ENCODE results near the gene DOCK4.
"Not testable (repeated sequence)": the region's sequence is repeated elsewhere in the genome, so short reads cannot be mapped to it uniquely, and the experiment has no call there.

The DOCK4 gene

GRCh38 chr7:111937163-111937562, 269.0 kb downstream of the DOCK4 start:
- no peak for DNase-seq

GRCh38 chr7:111933609-111934008, 272.6 kb downstream of the DOCK4 start:
- DNase-seq, result no peak

GRCh38 chr7:111931958-111932357, 274.2 kb downstream of the DOCK4 start:
- DNase-seq, result no peak

GRCh38 chr7:111931016-111931517, 275.1 kb downstream of the DOCK4 start:
- DNase-seq, result peak; percentile 1

- no peak for DNase-seq
These were observed 276.9 kb downstream of the DOCK4 start for GRCh38 chr7:111929264-111929663.

GRCh38 chr7:111927353-111928019, 278.7 kb downstream of the DOCK4 start:
- no peak for DNase-seq

GRCh38 chr7:111920329-111920728, 285.9 kb downstream of the DOCK4 start:
- DNase-seq, result no peak

GRCh38 chr7:111919631-111920179, 286.5 kb downstream of the DOCK4 start:
- DNase-seq, result no peak

GRCh38 chr7:111919164-111919563, 287.0 kb downstream of the DOCK4 start:
- DNase-seq, result no peak

GRCh38 chr7:111918461-111918860, 287.7 kb downstream of the DOCK4 start:
- DNase-seq, result no peak

- DNase-seq, result not testable (repeated sequence)
These were observed 288.8 kb downstream of the DOCK4 start for GRCh38 chr7:111917404-111917803.

- DNase-seq, result no peak
These were observed 291.9 kb downstream of the DOCK4 start for GRCh38 chr7:111914291-111914690.

GRCh38 chr7:111911166-111911961, 294.8 kb downstream of the DOCK4 start:
- no peak for DNase-seq

GRCh38 chr7:111910656-111911055, 295.5 kb downstream of the DOCK4 start:
- DNase-seq, result no peak

GRCh38 chr7:111908673-111909072, 297.5 kb downstream of the DOCK4 start:
- DNase-seq, result not testable (repeated sequence)

GRCh38 chr7:111903797-111904196, 302.4 kb downstream of the DOCK4 start:
- no peak for DNase-seq

GRCh38 chr7:111903016-111903415, 303.2 kb downstream of the DOCK4 start:
- DNase-seq, result no peak

GRCh38 chr7:111900283-111900682, 305.9 kb downstream of the DOCK4 start:
- DNase-seq, result no peak

- DNase-seq, result no peak
These were observed 311.1 kb downstream of the DOCK4 start for GRCh38 chr7:111895049-111895448.

- no peak for DNase-seq
These were observed 311.7 kb downstream of the DOCK4 start for GRCh38 chr7:111894518-111894917.

GRCh38 chr7:111893190-111893589, 313.0 kb downstream of the DOCK4 start:
- no peak for DNase-seq

GRCh38 chr7:111892588-111892987, 313.6 kb downstream of the DOCK4 start:
- DNase-seq, result no peak

- no peak for DNase-seq
These were observed 318.5 kb downstream of the DOCK4 start for GRCh38 chr7:111887734-111888133.

GRCh38 chr7:111886233-111886632, 320.0 kb downstream of the DOCK4 start:
- no peak for DNase-seq
